ENCODE data around the gene SART1.

DNA sequence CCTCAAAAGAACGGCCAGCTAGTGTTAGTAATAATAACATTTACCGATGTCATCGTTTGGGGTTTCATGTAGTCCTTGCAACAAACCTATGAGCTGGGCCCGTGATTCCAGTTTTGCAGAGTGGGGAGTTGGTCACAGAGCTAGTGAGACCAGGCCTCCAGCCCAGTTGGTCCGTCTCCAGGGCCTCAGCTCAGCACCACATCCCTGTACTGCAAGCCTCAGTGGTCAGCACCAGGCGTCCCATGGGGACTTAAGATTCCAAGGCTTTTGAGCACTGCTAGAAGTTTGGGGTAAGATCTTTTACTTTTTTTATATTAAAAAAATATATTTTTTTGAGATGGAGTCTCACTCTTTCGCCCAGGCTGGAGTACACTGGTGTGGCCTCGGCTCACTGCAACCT, 17.3 kb upstream of the SART1 start:
- TF ChIP-seq, protein P1, sequence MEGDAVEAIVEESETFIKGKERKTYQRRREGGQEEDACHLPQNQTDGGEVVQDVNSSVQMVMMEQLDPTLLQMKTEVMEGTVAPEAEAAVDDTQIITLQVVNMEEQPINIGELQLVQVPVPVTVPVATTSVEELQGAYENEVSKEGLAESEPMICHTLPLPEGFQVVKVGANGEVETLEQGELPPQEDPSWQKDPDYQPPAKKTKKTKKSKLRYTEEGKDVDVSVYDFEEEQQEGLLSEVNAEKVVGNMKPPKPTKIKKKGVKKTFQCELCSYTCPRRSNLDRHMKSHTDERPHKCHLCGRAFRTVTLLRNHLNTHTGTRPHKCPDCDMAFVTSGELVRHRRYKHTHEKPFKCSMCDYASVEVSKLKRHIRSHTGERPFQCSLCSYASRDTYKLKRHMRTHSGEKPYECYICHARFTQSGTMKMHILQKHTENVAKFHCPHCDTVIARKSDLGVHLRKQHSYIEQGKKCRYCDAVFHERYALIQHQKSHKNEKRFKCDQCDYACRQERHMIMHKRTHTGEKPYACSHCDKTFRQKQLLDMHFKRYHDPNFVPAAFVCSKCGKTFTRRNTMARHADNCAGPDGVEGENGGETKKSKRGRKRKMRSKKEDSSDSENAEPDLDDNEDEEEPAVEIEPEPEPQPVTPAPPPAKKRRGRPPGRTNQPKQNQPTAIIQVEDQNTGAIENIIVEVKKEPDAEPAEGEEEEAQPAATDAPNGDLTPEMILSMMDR (IDR thresholded peaks at IDR 0.05 in 2 of 3, conservative IDR thresholded peaks at IDR 0.05 in 1 of 3; ENCODE audit: control insufficient read depth in 2 of 3, extremely low read depth in 1 of 3, insufficient read depth in 1 of 3, low read depth in 3 of 3, low read length in 3 of 3): no peak
- no peak for TF ChIP-seq MAX (IDR thresholded peaks at IDR 0.05; ENCODE audit: low read depth, low read length)
- no peak for TF ChIP-seq POLR2AphosphoS2 (IDR thresholded peaks at IDR 0.05; ENCODE audit: low read depth, low read length)
- TF ChIP-seq, protein P2, sequence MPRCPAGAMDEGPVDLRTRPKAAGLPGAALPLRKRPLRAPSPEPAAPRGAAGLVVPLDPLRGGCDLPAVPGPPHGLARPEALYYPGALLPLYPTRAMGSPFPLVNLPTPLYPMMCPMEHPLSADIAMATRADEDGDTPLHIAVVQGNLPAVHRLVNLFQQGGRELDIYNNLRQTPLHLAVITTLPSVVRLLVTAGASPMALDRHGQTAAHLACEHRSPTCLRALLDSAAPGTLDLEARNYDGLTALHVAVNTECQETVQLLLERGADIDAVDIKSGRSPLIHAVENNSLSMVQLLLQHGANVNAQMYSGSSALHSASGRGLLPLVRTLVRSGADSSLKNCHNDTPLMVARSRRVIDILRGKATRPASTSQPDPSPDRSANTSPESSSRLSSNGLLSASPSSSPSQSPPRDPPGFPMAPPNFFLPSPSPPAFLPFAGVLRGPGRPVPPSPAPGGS (IDR thresholded peaks at IDR 0.05; ENCODE audit: borderline replicate concordance, insufficient read depth, low read depth, low read length, poor library complexity, severe bottlenecking): no peak
- TF ChIP-seq, protein P3, sequence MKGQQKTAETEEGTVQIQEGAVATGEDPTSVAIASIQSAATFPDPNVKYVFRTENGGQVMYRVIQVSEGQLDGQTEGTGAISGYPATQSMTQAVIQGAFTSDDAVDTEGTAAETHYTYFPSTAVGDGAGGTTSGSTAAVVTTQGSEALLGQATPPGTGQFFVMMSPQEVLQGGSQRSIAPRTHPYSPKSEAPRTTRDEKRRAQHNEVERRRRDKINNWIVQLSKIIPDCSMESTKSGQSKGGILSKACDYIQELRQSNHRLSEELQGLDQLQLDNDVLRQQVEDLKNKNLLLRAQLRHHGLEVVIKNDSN (IDR thresholded peaks at IDR 0.05; ENCODE audit: borderline replicate concordance, extremely low read length, insufficient read depth, low read depth, low read length): no peak
- TF ChIP-seq CREB1 (IDR thresholded peaks at IDR 0.05; ENCODE audit: low read depth): no peak

Data from GM12878 (cell line).